Astrocyte (in vitro differentiated cells and primary cell): Measurements from ENCODE around the gene CACNA1C. TPM values are rescaled to one million over a fixed set of nuclear protein-coding genes. Genes with fewer than 3 reads are reported as not detected.
A peak's percentile ranks its signal among the peaks of the same experiment; 100 is the strongest.

Source experiments
- DNase-seq: peaks from one replicate; pipeline ENCODE4 v3.0.0-alpha.2; 2010; ENCODE audit warnings: low read depth
- FAIRE-seq: peaks from 2 replicates; lab custom pipeline; 2011; peaks lifted over from hg19 to GRCh38; lab: Jason Lieb, UNC
- H2AFZ ChIP-seq: 2 replicates; pipeline ENCODE4 v1.6.0; 2012; ENCODE audit warnings: low read depth, low read length, inconsistent platforms
- H3K27ac ChIP-seq: 2 replicates; pipeline ENCODE4 v1.5.1; 2011; ENCODE audit warnings: low read depth, low read length, inconsistent platforms
- H3K27me3 ChIP-seq: 2 replicates; pipeline ENCODE4 v1.6.0; 2011; ENCODE audit warnings: low read length, inconsistent platforms; ENCODE audit not compliant: insufficient read depth
- H3K36me3 ChIP-seq: 2 replicates; pipeline ENCODE4 v1.5.1; 2011; ENCODE audit warnings: low read length, inconsistent platforms; ENCODE audit not compliant: insufficient read depth
- H3K4me1 ChIP-seq: 2 replicates; pipeline ENCODE4 v1.5.1; 2011; ENCODE audit warnings: low read length, inconsistent platforms; ENCODE audit not compliant: insufficient read depth
- H3K4me2 ChIP-seq: 2 replicates; pipeline ENCODE4 v1.6.0; 2012; ENCODE audit warnings: low read length, inconsistent platforms
- H3K4me3 ChIP-seq: 2 replicates; pipeline ENCODE4 v1.5.1; 2011; ENCODE audit warnings: low read depth, mild to moderate bottlenecking, low read length, inconsistent platforms; ENCODE audit not compliant: insufficient read depth
- H3K79me2 ChIP-seq: 2 replicates; pipeline ENCODE4 v1.6.0; 2012; ENCODE audit warnings: mild to moderate bottlenecking, low read length, inconsistent platforms; ENCODE audit not compliant: insufficient read depth
- H3K9ac ChIP-seq: 2 replicates; pipeline ENCODE4 v1.6.0; 2012; ENCODE audit warnings: mild to moderate bottlenecking, low read length, inconsistent platforms
- H3K9me3 ChIP-seq: 2 replicates; pipeline ENCODE4 v1.5.1; 2012; ENCODE audit warnings: low read depth, mild to moderate bottlenecking, low read length, inconsistent platforms; ENCODE audit not compliant: insufficient read depth
- H4K20me1 ChIP-seq: 2 replicates; pipeline ENCODE4 v1.6.0; 2012; ENCODE audit warnings: low read length, inconsistent platforms; ENCODE audit not compliant: insufficient read depth
- H3K27ac Mint-ChIP-seq: one replicate; pipeline ENCODE4 v1.8.0; 2021; ENCODE audit warnings: mild to moderate bottlenecking, mixed read lengths; ENCODE audit not compliant: unreplicated experiment
- H3K27me3 Mint-ChIP-seq: one replicate; pipeline ENCODE4 v1.8.0; 2021; ENCODE audit warnings: low read depth, mixed read lengths; ENCODE audit not compliant: unreplicated experiment
- H3K36me3 Mint-ChIP-seq: one replicate; pipeline ENCODE4 v1.8.0; 2021; ENCODE audit warnings: low read depth, mixed read lengths; ENCODE audit not compliant: unreplicated experiment
- H3K4me1 Mint-ChIP-seq: one replicate; pipeline ENCODE4 v1.8.0; 2021; ENCODE audit warnings: low read depth, mixed read lengths; ENCODE audit not compliant: unreplicated experiment
- H3K4me3 Mint-ChIP-seq: one replicate; pipeline ENCODE4 v1.8.0; 2021; ENCODE audit warnings: mild to moderate bottlenecking, moderate library complexity, mixed read lengths; ENCODE audit not compliant: unreplicated experiment
- H3K9me3 Mint-ChIP-seq: one replicate; pipeline ENCODE4 v1.8.0; 2021; ENCODE audit warnings: mild to moderate bottlenecking, mixed read lengths; ENCODE audit not compliant: unreplicated experiment
- CTCF ChIP-seq: IDR thresholded peaks from 2 replicates; pipeline ENCODE4 v1.5.1; 2011; ENCODE audit warnings: low read depth, mild to moderate bottlenecking, inconsistent platforms, low read length, moderate library complexity; ENCODE audit not compliant: insufficient read depth
- EZH2 ChIP-seq: IDR thresholded peaks from 2 replicates; pipeline ENCODE4 v1.6.1; 2012; ENCODE audit warnings: mild to moderate bottlenecking, low read length, inconsistent platforms; ENCODE audit not compliant: insufficient read depth
- total RNA-seq: library from RNA; stranded (reverse); gene quantifications from 2 replicates; pipeline ENCODE4 v1.2.1, GENCODE V29; 2021

CACNA1C gene
- total RNA-seq, 1 donor from 2014 or later = 2.1 TPM

GRCh38 chr12:2570562-2570961 is 517.8 kb downstream of the CACNA1C start:
- H3K27ac Mint-ChIP-seq = no peak overlapping the region

GRCh38 chr12:2574355-2574935 is 521.7 kb downstream of the CACNA1C start:
- FAIRE-seq (no peak), DNase-seq (no peak)
- Histone ChIP-seq H3K79me2 (no peaks in the 10 kb centered on the region), H3K4me1 (no peaks in the 10 kb centered on the region), H2AFZ (no peak overlapping the region), H3K36me3 (no peaks in the 10 kb centered on the region), H3K27ac (no peak overlapping the region), H3K9ac (no peak overlapping the region), H4K20me1 (no peaks in the 10 kb centered on the region), H3K4me3 (no peak overlapping the region), H3K4me2 (no peak overlapping the region), H3K9me3 (no peaks in the 10 kb centered on the region), H3K27me3 (peaks cover 4% of the 10 kb centered on the region)
- Mint-ChIP-seq H3K4me1 (no peaks in the 10 kb centered on the region), H3K36me3 (peaks cover 2% of the 10 kb centered on the region), H3K9me3 (peaks cover 8% of the 10 kb centered on the region), H3K27ac (no peak overlapping the region), H3K4me3 (no peak overlapping the region), H3K27me3 (peaks cover 71% of the 10 kb centered on the region)
- no peak for TF ChIP-seq CTCF
- no peak for TF ChIP-seq EZH2

More at GRCh38 chr12:2570562-2570961, 517.8 kb downstream of the CACNA1C start:
- Histone ChIP-seq H3K36me3 (no peaks in the 10 kb centered on the region), H3K9me3 (no peaks in the 10 kb centered on the region), H3K9ac (no peak overlapping the region), H3K27me3 (peaks cover 4% of the 10 kb centered on the region), H3K4me3 (no peak overlapping the region), H2AFZ (no peak overlapping the region), H3K4me2 (no peak overlapping the region), H3K4me1 (no peaks in the 10 kb centered on the region), H3K27ac (no peak overlapping the region), H4K20me1 (no peaks in the 10 kb centered on the region), H3K79me2 (no peaks in the 10 kb centered on the region)
- Mint-ChIP-seq H3K4me1 (no peaks in the 10 kb centered on the region), H3K36me3 (no peaks in the 10 kb centered on the region), H3K27me3 (peaks cover 63% of the 10 kb centered on the region), H3K4me3 (no peak overlapping the region), H3K9me3 (peaks cover 6% of the 10 kb centered on the region)
- no peak for TF ChIP-seq CTCF
- TF ChIP-seq EZH2 = no peak
- no peak for FAIRE-seq
- DNase-seq = no peak

GRCh38 chr12:2575245-2575644 is 522.5 kb downstream of the CACNA1C start:
- Mint-ChIP-seq H3K4me1 (no peaks in the 10 kb centered on the region), H3K27ac (peak overlapping the region; percentile 27), H3K9me3 (peaks cover 8% of the 10 kb centered on the region), H3K4me3 (no peak overlapping the region), H3K36me3 (peaks cover 2% of the 10 kb centered on the region), H3K27me3 (peaks cover 74% of the 10 kb centered on the region)
- TF ChIP-seq CTCF (no peak), EZH2 (no peak)
- FAIRE-seq (no peak), DNase-seq (no peak)
- no peak overlapping the region for H3K4me3 ChIP-seq
- no peaks in the 10 kb centered on the region for H3K9me3 ChIP-seq
- no peak overlapping the region for H3K27ac ChIP-seq
- H3K36me3 ChIP-seq = no peaks in the 10 kb centered on the region
- no peak overlapping the region for H3K9ac ChIP-seq
- H3K79me2 ChIP-seq = no peaks in the 10 kb centered on the region
- H3K4me1 ChIP-seq = no peaks in the 10 kb centered on the region
- no peak overlapping the region for H3K4me2 ChIP-seq
- no peaks in the 10 kb centered on the region for H4K20me1 ChIP-seq
- H3K27me3 ChIP-seq = peaks cover 4% of the 10 kb centered on the region
- no peak overlapping the region for H2AFZ ChIP-seq
